B cell (primary cell): ENCODE measurements around the gene CIBAR2.

Experiments used
- CTCF ChIP-seq: fragments of 200-600 bp; IDR thresholded peaks from one replicate; pipeline ENCODE4 v1.8.0; 2022; ENCODE audit warnings: antibody characterized with exemption, mild to moderate bottlenecking
- EZH2 ChIP-seq: IDR thresholded peaks from 2 replicates; pipeline ENCODE4 v1.6.1; 2012; ENCODE audit warnings: borderline replicate concordance, low read depth, mild to moderate bottlenecking, moderate library complexity, low read length; ENCODE audit not compliant: insufficient read depth, poor library complexity, severe bottlenecking

GRCh38 chr16:85150331-85150940, 38.2 kb upstream of the CIBAR2 start:
- no peak for TF ChIP-seq CTCF
- no peak for TF ChIP-seq EZH2
